H1 (cell line): ENCODE data around the gene ERVFRD-1. TPM values are rescaled to one million over a fixed set of nuclear protein-coding genes. Genes with fewer than 3 reads are reported as not detected.
A peak's percentile ranks its signal among the peaks of the same experiment; 100 is the strongest.

Source experiments
- CTCF ChIA-PET: fragments of 300-600 bp; sonication (Branson Sonifier 250); formaldehyde crosslinking; loops from one replicate; lab custom pipeline; 2021; ENCODE audit not compliant: partially characterized antibody; lab: Charles Lee
- POLR2A ChIA-PET: fragments of 300-600 bp; sonication (Branson Sonifier 250); formaldehyde crosslinking; loops from one replicate; lab custom pipeline; 2021; ENCODE audit warnings: inconsistent platforms; ENCODE audit not compliant: partially characterized antibody; lab: Charles Lee
- DNase-seq, 2 experiments: peaks; one replicate each; pipeline versions ENCODE4 v3.0.0 to v3.0.0-alpha.2; 2010 to 2022; ENCODE audit warnings: low spot score in 2 of 2, low read depth in 1 of 2, mixed read lengths in 1 of 2
- FAIRE-seq: peaks from 2 replicates; lab custom pipeline; 2011; peaks lifted over from hg19 to GRCh38; lab: Jason Lieb, UNC
- H2AFZ ChIP-seq: 2 replicates; pipeline ENCODE4 v1.8.1; 2012; ENCODE audit warnings: low read length, inconsistent platforms
- H2AK5ac ChIP-seq: 2 replicates; pipeline ENCODE4 v1.6.1; 2013; ENCODE audit warnings: low read depth, low read length
- H2BK120ac ChIP-seq: replicated peaks from 2 replicates; pipeline ENCODE3; 2013; ENCODE audit warnings: low read depth, low read length, inconsistent platforms
- H2BK12ac ChIP-seq: 2 replicates; pipeline ENCODE4 v1.6.1; 2013; ENCODE audit warnings: low read depth, low read length
- H2BK15ac ChIP-seq: 2 replicates; pipeline ENCODE4 v1.6.1; 2013; ENCODE audit warnings: low read length
- H2BK20ac ChIP-seq: 2 replicates; pipeline ENCODE4 v1.6.1; 2013; ENCODE audit warnings: low read length
- H2BK5ac ChIP-seq: 2 replicates; pipeline ENCODE4 v1.6.1; 2013; ENCODE audit warnings: low read depth, low read length
- H3K14ac ChIP-seq: 2 replicates; pipeline ENCODE4 v1.6.1; 2013; ENCODE audit warnings: inconsistent platforms; ENCODE audit not compliant: insufficient read length
- H3K18ac ChIP-seq: 2 replicates; pipeline ENCODE4 v1.6.1; 2013; ENCODE audit warnings: low read length; ENCODE audit errors: extremely low read depth
- H3K23ac ChIP-seq: 2 replicates; pipeline ENCODE4 v1.6.1; 2013; ENCODE audit warnings: inconsistent platforms; ENCODE audit not compliant: insufficient read length
- H3K23me2 ChIP-seq: 2 replicates; pipeline ENCODE4 v1.6.1; 2013; ENCODE audit warnings: low read depth, low read length
- H3K27ac ChIP-seq: 2 replicates; pipeline ENCODE4 v1.6.1; 2011; ENCODE audit warnings: low read depth, low read length, inconsistent platforms
- H3K27me3 ChIP-seq, 4 experiments: replicated peaks in 1 of 4; 1 replicate in 1 of 4; 2 replicates in 3 of 4; pipeline versions ENCODE4 v1.6.1 to v1.8.1; 2011 to 2013; ENCODE audit warnings: low read length in 3 of 4, mild to moderate bottlenecking in 3 of 4, inconsistent platforms in 2 of 4, mixed read lengths in 2 of 4, moderate library complexity in 1 of 4; ENCODE audit not compliant: control insufficient read depth in 3 of 4, insufficient read depth in 3 of 4; ENCODE audit errors: extremely low read depth in 1 of 4
- H3K36me3 ChIP-seq, 4 experiments: 2 replicates each; pipeline versions ENCODE4 v1.6.1 to v1.8.1; 2011 to 2013; ENCODE audit warnings: mild to moderate bottlenecking in 4 of 4, low read length in 3 of 4, moderate library complexity in 2 of 4, control low read depth in 1 of 4, inconsistent platforms in 1 of 4; ENCODE audit not compliant: insufficient read depth in 4 of 4, control insufficient read depth in 2 of 4
- H3K4ac ChIP-seq: replicated peaks from 2 replicates; pipeline ENCODE3; 2013; ENCODE audit warnings: low read length, low read depth, mixed read lengths, inconsistent platforms; ENCODE audit not compliant: insufficient read length
- H3K4me1 ChIP-seq, 4 experiments: replicated peaks in 1 of 4; 1 replicate in 1 of 4; 2 replicates in 3 of 4; pipeline versions ENCODE4 v1.6.1 to v1.8.1; 2011 to 2013; ENCODE audit warnings: low read length in 3 of 4, inconsistent platforms in 2 of 4, mixed read lengths in 1 of 4; ENCODE audit not compliant: insufficient read depth in 4 of 4, control insufficient read depth in 3 of 4
- H3K4me2 ChIP-seq, 2 experiments: 2 replicates each; pipeline versions ENCODE4 v1.6.1 to v1.8.1; 2011 to 2013; ENCODE audit warnings: low read depth in 2 of 2, low read length in 2 of 2, control low read depth in 1 of 2, inconsistent platforms in 1 of 2, mild to moderate bottlenecking in 1 of 2; ENCODE audit not compliant: insufficient read depth in 1 of 2
- H3K4me3 ChIP-seq, 4 experiments: fragments of 200-600, 300-600 bp in 1 of 4; sonication (generic), shearing (Covaris generic), sonication (Bioruptor Twin) in 1 of 4; 2 replicates each; pipeline versions ENCODE4 v1.5.1 to v1.8.1; 2011 to 2016; ENCODE audit warnings: low read length in 4 of 4, low read depth in 3 of 4, control low read depth in 2 of 4, inconsistent platforms in 2 of 4, mild to moderate bottlenecking in 2 of 4, mixed read lengths in 1 of 4, moderate library complexity in 1 of 4; ENCODE audit not compliant: insufficient read depth in 2 of 4; ENCODE audit errors: extremely low read depth in 1 of 4
- H3K56ac ChIP-seq: replicated peaks from 2 replicates; pipeline ENCODE3; 2013; ENCODE audit warnings: low read depth, mild to moderate bottlenecking, mixed read lengths, low read length, inconsistent platforms; ENCODE audit not compliant: insufficient read length
- H3K79me1 ChIP-seq: 2 replicates; pipeline ENCODE4 v1.6.1; 2013; ENCODE audit warnings: low read depth, low read length, control low read depth
- H3K79me2 ChIP-seq, 2 experiments: 2 replicates each; pipeline versions ENCODE4 v1.6.1 to v1.8.1; 2012 to 2013; ENCODE audit warnings: low read length in 2 of 2, mild to moderate bottlenecking in 2 of 2, inconsistent platforms in 1 of 2; ENCODE audit not compliant: insufficient read depth in 2 of 2, control insufficient read depth in 1 of 2
- H3K9ac ChIP-seq, 4 experiments: replicated peaks in 1 of 4; 1 replicate in 1 of 4; 2 replicates in 3 of 4; pipeline versions ENCODE4 v1.6.1 to v1.8.1; 2011 to 2013; ENCODE audit warnings: low read depth in 3 of 4, low read length in 3 of 4, control low read depth in 2 of 4, mild to moderate bottlenecking in 2 of 4, moderate library complexity in 2 of 4, inconsistent platforms in 1 of 4; ENCODE audit errors: extremely low read depth in 1 of 4
- H3K9me3 ChIP-seq, 2 experiments: 2 replicates each; pipeline versions ENCODE4 v1.6.1 to v1.8.1; 2012 to 2013; ENCODE audit warnings: mild to moderate bottlenecking in 2 of 2, moderate library complexity in 2 of 2, control low read depth in 1 of 2, inconsistent platforms in 1 of 2, low read depth in 1 of 2, low read length in 1 of 2, mixed read lengths in 1 of 2; ENCODE audit not compliant: insufficient read depth in 2 of 2
- H4K20me1 ChIP-seq, 2 experiments: replicated peaks in 1 of 2; 2 replicates each; pipeline versions ENCODE3 to v1.8.1; 2011 to 2013; ENCODE audit warnings: inconsistent platforms in 2 of 2, low read length in 2 of 2, mild to moderate bottlenecking in 1 of 2; ENCODE audit not compliant: insufficient read depth in 2 of 2, control insufficient read depth in 1 of 2
- H4K5ac ChIP-seq: 2 replicates; pipeline ENCODE4 v1.6.1; 2013; ENCODE audit warnings: low read length, low read depth, mixed read lengths, inconsistent platforms; ENCODE audit not compliant: insufficient read length
- H4K8ac ChIP-seq: 2 replicates; pipeline ENCODE4 v1.8.0; 2013; ENCODE audit warnings: mild to moderate bottlenecking, moderate library complexity, low read length, inconsistent platforms; ENCODE audit not compliant: insufficient read depth; ENCODE audit errors: extremely low read depth
- H4K91ac ChIP-seq: replicated peaks from 2 replicates; pipeline ENCODE3; 2013; ENCODE audit warnings: low read length, mixed read lengths, inconsistent platforms; ENCODE audit not compliant: insufficient read length
- CTCF ChIP-seq, 3 experiments: IDR thresholded peaks; 1 replicate in 2 of 3; 2 replicates in 1 of 3; pipeline versions ENCODE4 v1.5.1 to v1.6.1; 2011; ENCODE audit warnings: low read length in 3 of 3, mild to moderate bottlenecking in 3 of 3, inconsistent platforms in 2 of 3, low read depth in 1 of 3, moderate library complexity in 1 of 3; ENCODE audit not compliant: insufficient read depth in 1 of 3; ENCODE audit errors: control extremely low read depth in 1 of 3
- EP300 ChIP-seq, 2 experiments: IDR thresholded peaks; 1 replicate in 1 of 2; 2 replicates in 1 of 2; pipeline ENCODE4 v1.6.1; 2011 to 2012; ENCODE audit warnings: low read depth in 2 of 2, low read length in 2 of 2, mild to moderate bottlenecking in 2 of 2, borderline replicate concordance in 1 of 2, inconsistent platforms in 1 of 2, moderate library complexity in 1 of 2
- JUN ChIP-seq: IDR thresholded peaks from 2 replicates; pipeline ENCODE4 v1.6.1; 2011; ENCODE audit warnings: low read depth, mild to moderate bottlenecking, improper control_type of control experiment, low read length
- MAX ChIP-seq: IDR thresholded peaks from 2 replicates; pipeline ENCODE4 v1.6.1; 2012; ENCODE audit warnings: inconsistent platforms
- POLR2AphosphoS5 ChIP-seq: IDR thresholded peaks from 2 replicates; pipeline ENCODE4 v1.6.1; 2011; ENCODE audit warnings: low read depth, low read length
- SP4 ChIP-seq: IDR thresholded peaks from 2 replicates; pipeline ENCODE4 v1.6.1; 2012; ENCODE audit warnings: low read length, inconsistent platforms
- SRF ChIP-seq: IDR thresholded peaks from 2 replicates; pipeline ENCODE4 v1.6.1; 2011; ENCODE audit warnings: mild to moderate bottlenecking, low read depth, low read length, moderate library complexity
- TAF1 ChIP-seq: IDR thresholded peaks from 2 replicates; pipeline ENCODE4 v1.6.1; 2011; ENCODE audit warnings: mild to moderate bottlenecking, low read depth, low read length
- TAF7 ChIP-seq: optimal IDR thresholded peaks from 2 replicates; pipeline ENCODE3; 2011; ENCODE audit warnings: low read depth, mild to moderate bottlenecking, inconsistent platforms, low read length, moderate library complexity, borderline replicate concordance
- USF2 ChIP-seq: IDR thresholded peaks from 2 replicates; pipeline ENCODE4 v1.6.1; 2011; ENCODE audit warnings: low read length, improper control_type of control experiment
- WGBS, 2 experiments: shearing (Covaris generic) in 1 of 2; methylation state at CpG; one replicate each; pipeline versions ENCODE4 v1.1.6 to v1.1.7; 2013 to 2015; ENCODE audit warnings: low lambda C conversion rate in 2 of 2, mixed read lengths in 2 of 2, inconsistent platforms in 1 of 2, low coverage in 1 of 2, missing lambda C conversion rate in 1 of 2; ENCODE audit not compliant: insufficient replicate concordance in 2 of 2, insufficient coverage in 1 of 2, insufficient read length in 1 of 2; ENCODE audit errors: extremely low coverage in 1 of 2, missing lambda C conversion rate in 1 of 2; 5-methylcytosine and 5-hydroxymethylcytosine counted together
- polyA plus RNA-seq, 7 experiments: library from polyadenylated mRNA; depleted of rRNA in 3 of 7; stranded (reverse) in 5 of 7; unstranded in 2 of 7; fragments of >200 nt in 5 of 7; fragments of 200-250 nt in 2 of 7; gene quantifications; 1 replicate in 5 of 7; 2 replicates in 1 of 7; 4 replicates in 1 of 7; pipeline versions ENCODE4 v1.2.1 to v1.2.3, GENCODE V29; 2011 to 2013; ENCODE audit warnings: missing spikeins in 2 of 7, mixed read lengths in 2 of 7
- total RNA-seq: library from RNA; stranded (reverse); fragmentation: NEBNext Ultra II Directional; extraction: Animal tissue kit (Norgen Biotek cat#: 25700); gene quantifications from 2 replicates; pipeline ENCODE4 v1.2.1, GENCODE V29; 2021

The ERVFRD-1 gene
- total and polyA plus RNA-seq, 2 of the 8 experiments (the other 6 are each of a cell fraction or from before 2014, with no cell fraction given): not detected

- Histone ChIP-seq H3K79me2 (peaks cover 0 to 55% of the 10 kb centered on the region in 2 experiments; a peak in 2 of 4 replicates), H2BK5ac (no peak overlapping the region), H3K9ac (peak overlapping the region; percentile 53 to 84 (median 74); a peak in 4 of 7 replicates), H3K79me1 (peaks cover 3% of the 10 kb centered on the region), H3K9me3 (no peaks in the 10 kb centered on the region), H3K27me3 (no peaks in the 10 kb centered on the region), H4K20me1 (peaks cover 0 to 4% of the 10 kb centered on the region in 2 experiments), H4K91ac (no peak overlapping the region), H3K18ac (no peak overlapping the region), H3K36me3 (no peaks in the 10 kb centered on the region; a peak in 1 of 8 replicates), H2BK120ac (no peak overlapping the region), H3K4me1 (peaks cover 0 to 5% (median 2%) of the 10 kb centered on the region in 4 experiments; a peak in 5 of 7 replicates), H3K56ac (no peak overlapping the region), H2AFZ (no peak overlapping the region), H2BK20ac (no peak overlapping the region), H2AK5ac (no peak overlapping the region), H2BK15ac (no peak overlapping the region), H4K5ac (no peak overlapping the region), H4K8ac (no peak overlapping the region), H3K14ac (no peak overlapping the region), H3K4ac (no peak overlapping the region), H3K4me2 (peak overlapping the region; percentile 78 to 93), H3K23me2 (peaks cover 6% of the 10 kb centered on the region; the same call in 1 of the 2 replicates), H2BK12ac (no peak overlapping the region), H3K23ac (no peak overlapping the region), H3K27ac (no peak overlapping the region), H3K4me3 (peak overlapping the region; percentile 63 to 99 (median 77))
- ChIA-PET POLR2A (no interaction called here), CTCF (interaction anchor here (0.5 to 2.3 kb wide), 4 partner anchors 19 to 207 kb away, joined by 3 to 5 read pairs (median 4); no protein-coding TSS in a partner anchor)
- WGBS, 2 experiments: 50% methylated on average over 7 of the region's 7 CpGs; no CpG with 5 or more reads in 1 of the 2 experiments
- no peak for FAIRE-seq
- no peak for DNase-seq
- TF ChIP-seq SP4 (no peak), TAF1 (no peak), POLR2AphosphoS5 (no peak), TAF7 (no peak), EP300 (IDR thresholded peaks at IDR 0.05; ENCODE audit: borderline replicate concordance in 1 of 2, low read depth in 2 of 2, low read length in 2 of 2) (no peak), USF2 (no peak), SRF (no peak), JUN (no peak), MAX (no peak), CTCF (IDR thresholded peaks at IDR 0.05; ENCODE audit: control extremely low read depth in 1 of 3, insufficient read depth in 1 of 3, low read depth in 1 of 3, low read length in 3 of 3) (no peak)
Measured at GRCh38 chr6:11094941-11095340, 16.6 kb downstream of the ERVFRD-1 start.
